Measurements from ENCODE around the gene CHRNG.

The CHRNG gene

DNA sequence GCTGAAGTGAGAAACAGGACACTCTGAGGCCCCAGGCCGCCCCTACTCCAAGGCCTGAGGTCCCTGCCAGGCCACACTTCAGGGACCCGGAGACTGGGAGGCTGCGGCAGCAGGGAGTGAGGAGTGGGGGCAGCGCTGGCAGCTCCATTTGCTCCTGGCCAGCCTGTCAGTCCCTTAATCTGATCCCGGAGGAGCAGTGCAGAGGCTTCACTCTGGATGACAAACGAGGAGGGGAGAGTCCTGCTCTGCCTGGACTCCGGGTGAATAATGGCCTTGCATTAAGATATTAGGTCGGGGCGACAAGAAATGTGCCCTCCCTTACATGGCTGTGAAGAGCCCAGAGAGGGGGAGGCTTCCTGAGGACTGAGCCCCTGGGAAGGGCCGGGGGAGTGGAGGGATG, 33.6 kb upstream of the CHRNG start:
- DNase-seq (ENCODE audit: low spot score): no peak
- in situ Hi-C loops (cut with MboI; ENCODE audit: low pct_unique_long_range_greater_than_20kb, low sequenced_read_pairs, unreplicated experiment): no loop called here
- no peak for TF ChIP-seq CTCF (IDR thresholded peaks at IDR 0.05; ENCODE audit: extremely low read depth, insufficient read depth, missing control alignments)

GRCh38 chr2:232506709-232507108, 32.8 kb upstream of the CHRNG start:
- no peak for DNase-seq (ENCODE audit: low spot score)
- in situ Hi-C loops (cut with MboI; ENCODE audit: low pct_unique_long_range_greater_than_20kb, low sequenced_read_pairs, unreplicated experiment): no loop called here
- TF ChIP-seq CTCF (IDR thresholded peaks at IDR 0.05; ENCODE audit: extremely low read depth, insufficient read depth, missing control alignments): no peak

- no peak for TF ChIP-seq CTCF (IDR thresholded peaks at IDR 0.05; ENCODE audit: extremely low read depth, insufficient read depth, missing control alignments)
- in situ Hi-C loops (cut with MboI; ENCODE audit: low pct_unique_long_range_greater_than_20kb, low sequenced_read_pairs, unreplicated experiment): no loop called here
- DNase-seq (ENCODE audit: low spot score): no peak
Measured at GRCh38 chr2:232508251-232508650, 31.2 kb upstream of the CHRNG start.

- in situ Hi-C loops (cut with MboI; ENCODE audit: low pct_unique_long_range_greater_than_20kb, low sequenced_read_pairs, unreplicated experiment): no loop called here
- no peak for TF ChIP-seq CTCF (IDR thresholded peaks at IDR 0.05; ENCODE audit: extremely low read depth, insufficient read depth, missing control alignments)
- DNase-seq (ENCODE audit: low spot score): no peak
Measured at GRCh38 chr2:232511336-232511890, 28.1 kb upstream of the CHRNG start.

- in situ Hi-C loops (cut with MboI; ENCODE audit: low pct_unique_long_range_greater_than_20kb, low sequenced_read_pairs, unreplicated experiment): no loop called here
- no peak for TF ChIP-seq CTCF (IDR thresholded peaks at IDR 0.05; ENCODE audit: extremely low read depth, insufficient read depth, missing control alignments)
- no peak for DNase-seq (ENCODE audit: low spot score)
Measured at GRCh38 chr2:232512602-232513001, 26.9 kb upstream of the CHRNG start.

GRCh38 chr2:232513353-232513752, 26.1 kb upstream of the CHRNG start:
- no peak for DNase-seq (ENCODE audit: low spot score)
- no peak for TF ChIP-seq CTCF (IDR thresholded peaks at IDR 0.05; ENCODE audit: extremely low read depth, insufficient read depth, missing control alignments)
- in situ Hi-C loops (cut with MboI; ENCODE audit: low pct_unique_long_range_greater_than_20kb, low sequenced_read_pairs, unreplicated experiment): no loop called here

GRCh38 chr2:232515639-232516038, 23.9 kb upstream of the CHRNG start:
- DNase-seq (ENCODE audit: low spot score): no peak
- TF ChIP-seq CTCF (IDR thresholded peaks at IDR 0.05; ENCODE audit: extremely low read depth, insufficient read depth, missing control alignments): no peak
- in situ Hi-C loops (cut with MboI; ENCODE audit: low pct_unique_long_range_greater_than_20kb, low sequenced_read_pairs, unreplicated experiment): no loop called here

Data from GM13977 (cell line).